HepG2 (cell line): ENCODE measurements around the gene PXDC1. TPM values are rescaled to one million over a fixed set of nuclear protein-coding genes. Genes with fewer than 3 reads are reported as not detected.
"Not testable (repeated sequence)": the region's sequence is repeated elsewhere in the genome, so short reads cannot be mapped to it uniquely, and the experiment has no call there.

Experiments used
- ATAC-seq: fragments of 200-7000 bp; cut with Tn5 transposase; 3 replicates; pipeline ENCODE4 v1.9.1; 2020; ENCODE audit warnings: mild to moderate bottlenecking, moderate library complexity
- BruUV-seq: library from RNA; stranded (reverse); fragments of 400-500 nt; replicated peaks from 2 replicates; lab custom pipeline; 2021; lab: Mats Ljungman, UMichigan
- CTCF ChIA-PET: fragments of 300-600 bp; formaldehyde crosslinking; extraction: SDS; loops from one replicate; lab custom pipeline; 2021; ENCODE audit warnings: low total read pairs, inconsistent platforms, low intra/inter-chr PET ratio; lab: Yijun Ruan, JAX
- POLR2A ChIA-PET: fragments of 350-600 bp; sonication (Branson Sonifier 250); formaldehyde crosslinking; loops from one replicate; lab custom pipeline; 2020; ENCODE audit warnings: antibody characterized with exemption, inconsistent platforms; lab: Yijun Ruan, JAX
- DNase-seq: peaks from one replicate; pipeline ENCODE4 v3.0.0-alpha.2; 2015; ENCODE audit warnings: low spot score
- FAIRE-seq: peaks from 3 replicates; lab custom pipeline; 2011; peaks lifted over from hg19 to GRCh38; lab: Jason Lieb, UNC
- H2AFZ ChIP-seq: one replicate; pipeline ENCODE4 v1.6.1; 2011; ENCODE audit warnings: low read length, inconsistent platforms
- H3K27ac ChIP-seq: fragments of 300-600 bp; 3 replicates; pipeline ENCODE4 v1.8.0; 2011; ENCODE audit warnings: mixed run types, mild to moderate bottlenecking, mixed read lengths, low read length, inconsistent platforms; ENCODE audit not compliant: insufficient read depth; ENCODE audit errors: extremely low read length
- H3K27me3 ChIP-seq, 2 experiments: fragments of 200-600 bp in 1 of 2; 2 replicates in 1 of 2; 3 replicates in 1 of 2; pipeline versions ENCODE4 v1.6.0 to v1.8.0; 2011; ENCODE audit warnings: low read length in 2 of 2, mild to moderate bottlenecking in 2 of 2, moderate library complexity in 2 of 2, inconsistent platforms in 1 of 2; ENCODE audit not compliant: insufficient read depth in 2 of 2, control insufficient read depth in 1 of 2
- H3K36me3 ChIP-seq, 2 experiments: fragments of 200-600 bp in 1 of 2; replicated peaks in 1 of 2; 2 replicates in 1 of 2; 3 replicates in 1 of 2; pipeline versions ENCODE4 v1.5.1 to v1.8.0; 2011; ENCODE audit warnings: low read length in 2 of 2, inconsistent platforms in 1 of 2; ENCODE audit not compliant: insufficient read depth in 2 of 2, control insufficient read depth in 1 of 2
- H3K4me1 ChIP-seq: 2 replicates; pipeline ENCODE4 v1.5.1; 2012; ENCODE audit warnings: low read length, inconsistent platforms; ENCODE audit not compliant: insufficient read depth
- H3K4me2 ChIP-seq: 2 replicates; pipeline ENCODE4 v1.6.0; 2011; ENCODE audit warnings: low read depth, low read length, inconsistent platforms
- H3K4me3 ChIP-seq, 3 experiments: fragments of 200-600 bp in 1 of 3; sonication (generic), shearing (Covaris generic) in 1 of 3; replicated peaks in 1 of 3; 2 replicates each; pipeline ENCODE4 v1.5.1; 2011 to 2016; ENCODE audit warnings: low read length in 3 of 3, inconsistent platforms in 2 of 3, low read depth in 2 of 3, mild to moderate bottlenecking in 2 of 3, control low read depth in 1 of 3, mixed read lengths in 1 of 3; ENCODE audit not compliant: insufficient read depth in 1 of 3
- H3K79me2 ChIP-seq: one replicate; pipeline ENCODE4 v1.6.1; 2011; ENCODE audit warnings: low read length, inconsistent platforms; ENCODE audit not compliant: insufficient read depth
- H3K9ac ChIP-seq: 2 replicates; pipeline ENCODE4 v1.6.0; 2011; ENCODE audit warnings: mild to moderate bottlenecking, low read depth, low read length, inconsistent platforms; ENCODE audit not compliant: insufficient read depth
- H3K9me3 ChIP-seq: 2 replicates; pipeline ENCODE4 v1.5.1; 2012; ENCODE audit warnings: mild to moderate bottlenecking, low read length
- H4K20me1 ChIP-seq: 2 replicates; pipeline ENCODE4 v1.6.0; 2011; ENCODE audit warnings: inconsistent platforms, mild to moderate bottlenecking, low read length, moderate library complexity; ENCODE audit not compliant: insufficient read depth
- HNRNPLL ChIP-seq: fragments of 200-400 bp; formaldehyde crosslinking; IDR thresholded peaks from 2 replicates; pipeline ENCODE4 v1.6.1; 2017; ENCODE audit warnings: mild to moderate bottlenecking, low read depth, low read length; ENCODE audit not compliant: poor library complexity, severe bottlenecking
- SNAPC4 ChIP-seq: sonication (generic); formaldehyde crosslinking; IDR thresholded peaks from 2 replicates; pipeline ENCODE4 v1.4.0; 2020; ENCODE audit warnings: mild to moderate bottlenecking, missing genetic modification reagents
- TEAD3 ChIP-seq: optimal IDR thresholded peaks from 2 replicates; pipeline ENCODE3; 2016; ENCODE audit warnings: borderline replicate concordance
- WGBS: methylation state at CpG from one replicate; pipeline ENCODE4 v1.1.6; 2017; ENCODE audit warnings: low lambda C conversion rate; 5-methylcytosine and 5-hydroxymethylcytosine counted together
- in situ Hi-C: cut with HindIII; loops from 2 replicates; pipeline ENCODE4 v1.10.0; 2017; ENCODE audit warnings: low pct_unique_long_range_greater_than_20kb; ENCODE audit not compliant: extremely low pct_ligation_motif_present
- intact Hi-C: fragments of 100-400 bp; cut with micrococcal nuclease; formaldehyde crosslinking; loops from one replicate; pipeline ENCODE4 v1.10.0; 2022; ENCODE audit not compliant: unreplicated experiment
- polyA plus RNA-seq, 8 experiments: library from polyadenylated mRNA; depleted of rRNA in 3 of 8; stranded (reverse) in 7 of 8; unstranded in 1 of 8; fragments of >200 nt; fragmentation: Illumina TruSeq in 4 of 8; extraction: Trizol in 4 of 8; gene quantifications; 2 replicates each; pipeline versions ENCODE4 v1.2.1 to v1.2.3, GENCODE V29; 2011 to 2016; ENCODE audit warnings: low read depth in 4 of 8, missing spikeins in 1 of 8, mixed read lengths in 1 of 8; ENCODE audit not compliant: insufficient read depth in 1 of 8
- total RNA-seq, 5 experiments: library from RNA; depleted of rRNA; stranded (reverse); fragments of >200 nt; fragmentation: Illumina TruSeq; extraction: Trizol; gene quantifications; 2 replicates each; pipeline ENCODE4 v1.2.3, GENCODE V29; 2016; ENCODE audit warnings: low read depth in 1 of 5

PXDC1 gene
- total and polyA plus RNA-seq, 2 of the 13 experiments (the other 11 are each of a cell fraction or from before 2014, with no cell fraction given): 32.4 to 34.7 TPM

- no peak for TF ChIP-seq SNAPC4 (CRISPR knock-in tag)
- no peak for TF ChIP-seq HNRNPLL
Measured at GRCh38 chr6:3754776-3755175, 3.3 kb upstream of the PXDC1 start (continued).

GRCh38 chr6:3754032-3754725 lies 2.7 kb upstream of the PXDC1 start:
- BruUV-seq, H3K36me3 ChIP-seq, CTCF ChIA-PET, DNase-seq, H3K9ac ChIP-seq, H3K9me3 ChIP-seq, H4K20me1 ChIP-seq, FAIRE-seq, H3K4me3 ChIP-seq, ATAC-seq, H3K27ac ChIP-seq, H3K27me3 ChIP-seq, H2AFZ ChIP-seq, H3K4me2 ChIP-seq, POLR2A ChIA-PET: not testable (repeated sequence)
- Histone ChIP-seq H3K79me2 (peaks cover 18% of the 10 kb centered on the region), H3K4me1 (peaks cover 53% of the 10 kb centered on the region)
- 71% methylated on average over 15 of the region's 15 CpGs for WGBS
- intact Hi-C loops (loop anchor here (5.0 kb wide), 1 partner anchor 53 kb away; no protein-coding TSS in a partner anchor), in situ Hi-C loops (loop anchor here (5.0 kb wide), 1 partner anchor 33 kb away; no protein-coding TSS in a partner anchor)
- peak; percentile 48 for TF ChIP-seq TEAD3 (CRISPR knock-in tag)
